T47D (cell line): Measurements from ENCODE around the gene OR5H1.
"Not testable (repeated sequence)": the region's sequence is repeated elsewhere in the genome, so short reads cannot be mapped to it uniquely, and the experiment has no call there.

ENCODE experiments used
- DNase-seq, 2 experiments: peaks; one replicate each; pipeline versions ENCODE4 v3.0.0 to v3.0.0-alpha.2; 2011 to 2012; ENCODE audit warnings: low read depth in 1 of 2, low spot score in 1 of 2
- JUND ChIP-seq: IDR thresholded peaks from 2 replicates; pipeline ENCODE4 v1.6.1; 2012; ENCODE audit warnings: low read depth
- in situ Hi-C: cut with HindIII; loops from 2 replicates; pipeline ENCODE4 v1.10.0; 2016; ENCODE audit warnings: low sequenced_read_pairs, low pct_unique_long_range_greater_than_20kb

Gene OR5H1

GRCh38 chr3:98130421-98130820 lies at the start of gene OR5H1:
TSS of gene OR5H1 (plus strand) at chr3:98130721. CDS start at chr3:98132698, 1,977 bp downstream.
- no peak for DNase-seq
- TF ChIP-seq JUND, result no peak
- in situ Hi-C loops, result no loop called here

GRCh38 chr3:98086873-98087272 lies 43.6 kb upstream of the OR5H1 start, which contains the start of gene OR5AC2:
TSS of gene OR5AC2 (plus strand) at chr3:98087173. CDS start at chr3:98087173, 0 bp downstream.
- TF ChIP-seq JUND, result no peak
- no peak for DNase-seq
- in situ Hi-C loops, result no loop called here

GRCh38 chr3:98095882-98096281 lies 34.6 kb upstream of the OR5H1 start:
- no peak for TF ChIP-seq JUND
- DNase-seq, result peak in 1 of 2 experiments; percentile 40
- in situ Hi-C loops, result no loop called here

GRCh38 chr3:98099848-98100247 lies 30.7 kb upstream of the OR5H1 start:
- no peak for TF ChIP-seq JUND
- no peak for DNase-seq
- in situ Hi-C loops, result no loop called here

GRCh38 chr3:98108162-98108561 lies 22.4 kb upstream of the OR5H1 start:
- no peak for DNase-seq
- in situ Hi-C loops, result no loop called here
- no peak for TF ChIP-seq JUND

GRCh38 chr3:98109807-98110549 lies 20.5 kb upstream of the OR5H1 start:
- DNase-seq, result peak in 1 of 2 experiments; percentile 67
- in situ Hi-C loops, result no loop called here
- TF ChIP-seq JUND, result no peak

GRCh38 chr3:98110550-98110908 lies 20.0 kb upstream of the OR5H1 start:
- DNase-seq, result no peak

GRCh38 chr3:98114264-98114663 lies 16.3 kb upstream of the OR5H1 start:
- in situ Hi-C loops, result no loop called here
- DNase-seq, result no peak
- no peak for TF ChIP-seq JUND

More at GRCh38 chr3:98110550-98110908, 20.0 kb upstream of the OR5H1 start:
- TF ChIP-seq JUND, result no peak
- in situ Hi-C loops, result no loop called here

GRCh38 chr3:98115717-98116116 lies 14.8 kb upstream of the OR5H1 start:
- in situ Hi-C loops, result no loop called here
- DNase-seq, result no peak
- no peak for TF ChIP-seq JUND

GRCh38 chr3:98136631-98137030 lies 6.1 kb downstream of the OR5H1 start:
- in situ Hi-C loops, result no loop called here
- no peak for TF ChIP-seq JUND
- DNase-seq, result no peak

- in situ Hi-C loops, DNase-seq: not testable (repeated sequence)
These were observed 7.5 kb downstream of the OR5H1 start for GRCh38 chr3:98137826-98138557.

GRCh38 chr3:98140531-98140930 lies 10.0 kb downstream of the OR5H1 start:
- TF ChIP-seq JUND, result no peak
- in situ Hi-C loops, result no loop called here
- no peak for DNase-seq

- in situ Hi-C loops, result no loop called here
- DNase-seq, result no peak
- no peak for TF ChIP-seq JUND
These were observed 16.7 kb downstream of the OR5H1 start, which contains the start of gene OR5H14 for GRCh38 chr3:98147179-98147578. TSS of gene OR5H14 (plus strand) at chr3:98147479. CDS start at chr3:98149386, 1,907 bp downstream.
